ENCODE data around the gene COX10. TPM values are rescaled to one million over a fixed set of nuclear protein-coding genes. Genes with fewer than 3 reads are reported as not detected.
"Not testable (repeated sequence)": the region's sequence is repeated elsewhere in the genome, so short reads cannot be mapped to it uniquely, and the experiment has no call there.

The COX10 gene
- total RNA-seq, result 22.6 and 31.1 TPM in 2 replicates

GRCh38 chr17:14069251-14070021 is at the start of gene COX10:
Gene COX10 (plus strand): TSS chr17:14069504. CDS start chr17:14069606, 102 bp downstream.
- TF ChIP-seq CTCF (IDR thresholded peaks at IDR 0.05; ENCODE audit: insufficient read depth, low read length, poor library complexity, severe bottlenecking), result no peak
- H3K36me3 ChIP-seq (ENCODE audit: control insufficient read depth, insufficient read depth, low read length), result no peaks in the 10 kb centered on the region
- H3K4me3 ChIP-seq (ENCODE audit: low read depth, low read length), result peak within 1 kb of the TSS; percentile 97
- DNase-seq (ENCODE audit: low read depth), result peak; percentile 45
- no peaks in the 10 kb centered on the region for H3K27me3 ChIP-seq (ENCODE audit: control insufficient read depth, insufficient read depth, low read length)

GRCh38 chr17:14021651-14022294 is 47.5 kb upstream of the COX10 start:
- not testable (repeated sequence) for H3K4me3 ChIP-seq (ENCODE audit: low read depth, low read length); H3K36me3 ChIP-seq (ENCODE audit: control insufficient read depth, insufficient read depth, low read length); DNase-seq (ENCODE audit: low read depth); H3K27me3 ChIP-seq (ENCODE audit: control insufficient read depth, insufficient read depth, low read length)

- not testable (repeated sequence) for H3K27me3 ChIP-seq (ENCODE audit: control insufficient read depth, insufficient read depth, low read length); H3K36me3 ChIP-seq (ENCODE audit: control insufficient read depth, insufficient read depth, low read length); DNase-seq (ENCODE audit: low read depth); H3K4me3 ChIP-seq (ENCODE audit: low read depth, low read length)
Observed at GRCh38 chr17:14029755-14030154, 39.5 kb upstream of the COX10 start.

DNA sequence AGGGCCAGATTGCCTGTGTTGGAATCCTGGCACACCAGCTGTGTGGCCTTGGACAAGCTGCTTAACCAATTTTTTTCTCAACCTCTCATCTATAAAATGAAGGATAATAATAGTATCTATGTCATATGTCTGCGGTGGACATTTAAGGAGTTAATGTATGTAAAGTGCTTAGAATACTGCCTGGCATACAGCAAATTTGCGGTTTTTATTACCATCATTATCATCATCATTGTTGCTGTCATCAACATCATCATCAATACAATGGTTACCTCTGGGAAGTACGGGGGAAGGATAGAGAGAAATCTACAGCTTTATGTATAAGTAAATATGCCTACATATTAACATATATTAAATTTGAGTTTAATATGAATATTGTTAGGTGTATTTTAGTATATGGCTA is 37.1 kb upstream of the COX10 start:
- Histone ChIP-seq H3K4me3 (ENCODE audit: low read depth, low read length) (no peak overlapping the region), H3K27me3 (ENCODE audit: control insufficient read depth, insufficient read depth, low read length) (no peaks in the 10 kb centered on the region), H3K36me3 (ENCODE audit: control insufficient read depth, insufficient read depth, low read length) (no peaks in the 10 kb centered on the region)
- TF ChIP-seq CTCF (IDR thresholded peaks at IDR 0.05; ENCODE audit: insufficient read depth, low read length, poor library complexity, severe bottlenecking), result no peak
- no peak for DNase-seq (ENCODE audit: low read depth)

- DNase-seq (ENCODE audit: low read depth), result no peak
- Histone ChIP-seq H3K27me3 (ENCODE audit: control insufficient read depth, insufficient read depth, low read length) (no peaks in the 10 kb centered on the region), H3K36me3 (ENCODE audit: control insufficient read depth, insufficient read depth, low read length) (no peaks in the 10 kb centered on the region), H3K4me3 (ENCODE audit: low read depth, low read length) (no peak overlapping the region)
- TF ChIP-seq CTCF (IDR thresholded peaks at IDR 0.05; ENCODE audit: insufficient read depth, low read length, poor library complexity, severe bottlenecking), result no peak
Observed at GRCh38 chr17:14033166-14033565, 36.1 kb upstream of the COX10 start.

DNA sequence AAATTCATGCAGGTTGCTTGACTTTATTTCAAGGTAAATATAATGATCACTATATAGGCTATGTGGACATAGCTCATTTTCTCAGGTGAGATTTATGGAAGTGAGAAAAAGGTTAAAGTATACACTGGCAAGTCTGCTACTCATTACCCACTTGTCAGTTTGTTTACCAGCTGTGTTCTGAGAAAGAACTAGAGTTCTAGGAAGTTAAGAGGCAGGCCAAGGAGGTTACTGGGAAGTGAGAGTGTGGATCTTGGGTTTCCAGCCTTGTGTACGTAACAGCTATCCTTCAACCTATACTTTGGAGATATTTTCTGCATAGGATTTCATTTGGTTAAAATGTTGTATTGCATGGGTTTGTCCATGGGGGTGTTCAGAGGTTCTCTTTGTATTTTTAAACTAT is 31.9 kb upstream of the COX10 start:
- Histone ChIP-seq H3K4me3 (ENCODE audit: low read depth, low read length) (no peak overlapping the region), H3K36me3 (ENCODE audit: control insufficient read depth, insufficient read depth, low read length) (no peaks in the 10 kb centered on the region), H3K27me3 (ENCODE audit: control insufficient read depth, insufficient read depth, low read length) (no peaks in the 10 kb centered on the region)
- DNase-seq (ENCODE audit: low read depth), result no peak
- no peak for TF ChIP-seq CTCF (IDR thresholded peaks at IDR 0.05; ENCODE audit: insufficient read depth, low read length, poor library complexity, severe bottlenecking)

DNA sequence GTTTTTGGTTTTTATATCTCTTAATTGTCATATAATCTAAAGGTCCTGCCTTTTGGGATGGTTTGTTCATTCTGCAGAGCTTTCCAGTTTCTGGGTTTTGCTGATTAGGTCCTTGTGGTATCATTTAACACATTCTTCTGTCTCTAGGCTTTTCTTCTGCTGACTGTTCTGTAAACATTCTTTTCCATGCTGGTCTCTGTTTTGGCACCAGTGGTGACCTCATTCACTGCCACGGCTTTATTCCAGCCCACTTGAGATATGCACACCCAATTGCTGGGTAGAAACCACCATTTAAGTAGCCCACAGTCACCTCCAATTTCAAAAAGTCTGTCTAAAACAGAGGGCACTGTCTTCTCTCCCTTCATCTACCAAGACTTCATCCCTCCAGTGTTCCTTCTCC is 31.1 kb upstream of the COX10 start:
- TF ChIP-seq CTCF (IDR thresholded peaks at IDR 0.05; ENCODE audit: insufficient read depth, low read length, poor library complexity, severe bottlenecking), result no peak
- no peaks in the 10 kb centered on the region for H3K27me3 ChIP-seq (ENCODE audit: control insufficient read depth, insufficient read depth, low read length)
- DNase-seq (ENCODE audit: low read depth), result no peak

More for the DNA sequence above, 31.1 kb upstream of the COX10 start:
- Histone ChIP-seq H3K36me3 (ENCODE audit: control insufficient read depth, insufficient read depth, low read length) (no peaks in the 10 kb centered on the region), H3K4me3 (ENCODE audit: low read depth, low read length) (no peak overlapping the region)

Data from kidney epithelial cell (primary cell).